ENCODE data around the gene FAM3B.

The FAM3B gene

DNA sequence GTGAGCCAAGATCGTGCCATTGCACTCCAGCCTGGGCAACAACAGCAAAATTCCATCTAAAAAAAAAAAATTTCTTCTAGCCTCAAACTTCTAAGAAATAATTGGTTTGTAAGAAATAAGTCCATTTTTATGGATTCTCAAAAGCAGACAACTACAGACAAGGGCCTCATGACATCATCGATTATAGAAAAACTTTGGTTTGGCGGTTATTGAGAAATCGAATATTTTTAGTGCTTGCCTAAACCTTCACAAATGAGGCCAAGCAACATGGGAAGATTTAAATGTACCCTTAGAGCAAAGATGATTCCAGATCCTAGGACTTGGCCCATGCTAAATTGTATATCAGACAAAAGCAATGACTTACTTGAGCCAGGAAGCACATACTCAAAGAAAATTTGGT, 81.7 kb downstream of the FAM3B start:
- DNase-seq (ENCODE audit: low read depth) = no peak

DNA sequence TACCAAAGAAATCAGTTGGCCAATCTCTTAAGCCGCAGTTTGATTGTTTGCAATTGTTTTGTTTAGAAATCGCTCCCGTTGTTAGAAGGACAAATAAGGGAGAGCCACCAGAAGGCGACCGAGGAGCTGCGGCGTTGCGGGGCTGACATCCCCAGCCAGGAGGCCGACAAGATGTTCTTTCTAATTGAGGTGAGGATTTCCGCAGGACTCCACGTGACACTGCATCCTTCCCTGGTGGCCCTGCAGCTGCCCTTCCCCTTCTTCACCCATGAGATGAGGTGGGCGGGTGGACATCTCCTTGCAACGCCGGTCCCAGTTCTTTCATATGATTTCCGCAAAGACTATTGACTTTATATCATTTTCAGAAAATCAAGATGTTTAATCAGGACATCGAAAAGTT, 82.2 kb downstream of the FAM3B start:
- no peak for DNase-seq (ENCODE audit: low read depth)

- DNase-seq (ENCODE audit: low read depth) = no peak
Measured at GRCh38 chr21:41399246-41399800, 82.7 kb downstream of the FAM3B start.

GRCh38 chr21:41402231-41402630, 85.6 kb downstream of the FAM3B start:
- no peak for DNase-seq (ENCODE audit: low read depth)

- DNase-seq (ENCODE audit: low read depth) = no peak
Measured at GRCh38 chr21:41402796-41403195, 86.2 kb downstream of the FAM3B start.

- no peak for DNase-seq (ENCODE audit: low read depth)
Measured at GRCh38 chr21:41403331-41403730, 86.7 kb downstream of the FAM3B start.

DNA sequence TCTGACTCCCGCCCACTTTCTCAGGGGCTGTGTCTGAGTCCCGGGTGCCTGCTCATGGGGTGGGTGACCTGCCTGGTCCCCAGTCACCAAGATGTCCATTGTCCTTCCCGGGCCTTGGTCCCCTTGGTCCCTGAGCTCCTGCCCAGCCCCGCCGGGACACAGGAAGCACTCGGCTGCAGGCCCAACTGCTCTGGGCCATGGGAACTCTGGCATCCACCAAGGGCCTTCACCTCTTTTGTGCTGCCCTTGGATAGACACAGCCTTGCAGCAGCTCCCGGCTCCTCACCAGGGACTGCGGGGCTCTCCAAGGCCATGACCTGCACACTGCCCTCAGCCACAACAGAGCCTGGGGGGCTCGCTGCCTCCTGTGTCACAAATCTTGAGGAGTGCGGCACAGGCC, 87.4 kb downstream of the FAM3B start:
- DNase-seq (ENCODE audit: low read depth) = no peak

GRCh38 chr21:41405321-41405720, 88.7 kb downstream of the FAM3B start:
- no peak for DNase-seq (ENCODE audit: low read depth)

GRCh38 chr21:41406340-41406739, 89.7 kb downstream of the FAM3B start:
- no peak for DNase-seq (ENCODE audit: low read depth)
